Measurements from ENCODE around the gene SPAG16. TPM values are rescaled to one million over a fixed set of nuclear protein-coding genes. Genes with fewer than 3 reads are reported as not detected.

The SPAG16 gene
- total RNA-seq, 2 experiments from 2014 or later: 2.8 to 3.2 TPM

DNA sequence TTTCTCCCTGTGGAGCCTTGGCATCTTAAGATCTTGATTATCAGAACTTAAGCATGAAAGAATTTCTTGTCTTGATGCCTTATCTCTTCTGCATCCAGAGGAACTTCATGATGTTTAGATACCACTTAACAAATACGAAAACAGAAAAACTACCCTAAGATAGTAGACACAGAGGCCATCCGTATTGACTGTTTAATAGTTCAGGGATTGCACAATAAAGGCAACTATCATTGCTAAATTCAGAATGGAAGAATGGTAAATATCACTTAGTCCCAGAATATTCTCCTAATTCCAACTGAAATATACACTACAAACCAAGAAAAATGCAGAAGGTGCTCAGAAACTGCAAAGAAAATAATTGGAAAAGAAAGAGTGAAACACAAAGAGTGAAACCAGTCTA is 912.0 kb downstream of the SPAG16 start:
- H3K27me3 ChIP-seq (ENCODE audit: control insufficient read depth in 1 of 2, insufficient read depth in 2 of 2, low read length in 2 of 2): no peaks in the 10 kb centered on the region
- intact Hi-C loops (cut with DNase I, micrococcal nuclease): no loop called here
- no peaks in the 10 kb centered on the region for H3K9me3 ChIP-seq (ENCODE audit: control insufficient read depth in 1 of 2, insufficient read depth in 1 of 2, low read length in 2 of 2)
- no peak overlapping the region for H3K27ac Mint-ChIP-seq
- H3K36me3 ChIP-seq (ENCODE audit: insufficient read depth, low read length): no peaks in the 10 kb centered on the region
- no peaks in the 10 kb centered on the region for H3K9me3 Mint-ChIP-seq
- ATAC-seq (ENCODE audit: poor library complexity): no peak
- no peaks in the 10 kb centered on the region for H3K4me1 Mint-ChIP-seq (ENCODE audit: low read depth)
- DNase-seq: no peak
- no peak overlapping the region for H3K4me3 ChIP-seq (ENCODE audit: low read length)
- H3K27me3 Mint-ChIP-seq: no peaks in the 10 kb centered on the region
- H3K36me3 Mint-ChIP-seq (ENCODE audit: low read depth): no peaks in the 10 kb centered on the region
- CTCF ChIA-PET: no interaction called here
- H3K4me3 Mint-ChIP-seq: no peak overlapping the region
- POLR2A ChIA-PET: no interaction called here
- TF ChIP-seq, protein P1, sequence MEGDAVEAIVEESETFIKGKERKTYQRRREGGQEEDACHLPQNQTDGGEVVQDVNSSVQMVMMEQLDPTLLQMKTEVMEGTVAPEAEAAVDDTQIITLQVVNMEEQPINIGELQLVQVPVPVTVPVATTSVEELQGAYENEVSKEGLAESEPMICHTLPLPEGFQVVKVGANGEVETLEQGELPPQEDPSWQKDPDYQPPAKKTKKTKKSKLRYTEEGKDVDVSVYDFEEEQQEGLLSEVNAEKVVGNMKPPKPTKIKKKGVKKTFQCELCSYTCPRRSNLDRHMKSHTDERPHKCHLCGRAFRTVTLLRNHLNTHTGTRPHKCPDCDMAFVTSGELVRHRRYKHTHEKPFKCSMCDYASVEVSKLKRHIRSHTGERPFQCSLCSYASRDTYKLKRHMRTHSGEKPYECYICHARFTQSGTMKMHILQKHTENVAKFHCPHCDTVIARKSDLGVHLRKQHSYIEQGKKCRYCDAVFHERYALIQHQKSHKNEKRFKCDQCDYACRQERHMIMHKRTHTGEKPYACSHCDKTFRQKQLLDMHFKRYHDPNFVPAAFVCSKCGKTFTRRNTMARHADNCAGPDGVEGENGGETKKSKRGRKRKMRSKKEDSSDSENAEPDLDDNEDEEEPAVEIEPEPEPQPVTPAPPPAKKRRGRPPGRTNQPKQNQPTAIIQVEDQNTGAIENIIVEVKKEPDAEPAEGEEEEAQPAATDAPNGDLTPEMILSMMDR (IDR thresholded peaks at IDR 0.05): no peak
- H3K4me1 ChIP-seq (ENCODE audit: insufficient read depth, low read length): no peaks in the 10 kb centered on the region
- H3K27ac ChIP-seq (ENCODE audit: low read depth in 1 of 2, low read length in 2 of 2): no peak overlapping the region

DNA sequence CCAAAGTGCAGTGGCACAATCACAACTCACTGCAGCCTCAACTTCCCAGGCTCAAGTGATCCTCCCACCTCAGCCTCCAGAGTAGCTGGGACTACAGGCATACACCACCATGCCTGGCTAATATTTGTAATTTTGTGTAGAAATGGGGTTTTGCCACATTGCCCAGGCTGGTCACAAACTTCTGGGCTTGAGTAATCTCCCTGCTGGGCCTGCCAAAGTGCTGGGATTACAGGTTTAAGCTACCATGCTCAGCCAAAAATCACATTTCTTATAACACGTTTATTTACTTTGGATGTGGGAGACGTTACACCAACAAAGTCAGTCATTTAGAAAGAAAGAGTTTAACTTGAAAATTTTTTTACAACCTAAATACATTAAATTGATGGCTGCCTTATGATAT is 917.6 kb downstream of the SPAG16 start:
- Mint-ChIP-seq H3K9me3 (no peaks in the 10 kb centered on the region), H3K36me3 (ENCODE audit: low read depth) (no peaks in the 10 kb centered on the region), H3K27ac (no peak overlapping the region), H3K4me3 (no peak overlapping the region), H3K27me3 (no peaks in the 10 kb centered on the region), H3K4me1 (ENCODE audit: low read depth) (no peaks in the 10 kb centered on the region)
- no peaks in the 10 kb centered on the region for H3K36me3 ChIP-seq (ENCODE audit: insufficient read depth, low read length)
- no peaks in the 10 kb centered on the region for H3K27me3 ChIP-seq (ENCODE audit: control insufficient read depth in 1 of 2, insufficient read depth in 2 of 2, low read length in 2 of 2)
- ATAC-seq (ENCODE audit: poor library complexity) (no peak), DNase-seq (no peak)
- H3K9me3 ChIP-seq (ENCODE audit: control insufficient read depth in 1 of 2, insufficient read depth in 1 of 2, low read length in 2 of 2): peaks cover 0 to 5% of the 10 kb centered on the region in 2 experiments
- ChIA-PET CTCF (no interaction called here), POLR2A (no interaction called here)
- H3K27ac ChIP-seq (ENCODE audit: low read depth in 1 of 2, low read length in 2 of 2): no peak overlapping the region
- no peak overlapping the region for H3K4me3 ChIP-seq (ENCODE audit: low read length)
- intact Hi-C loops (cut with DNase I, micrococcal nuclease): no loop called here
- no peaks in the 10 kb centered on the region for H3K4me1 ChIP-seq (ENCODE audit: insufficient read depth, low read length)
- TF ChIP-seq, protein P1 (IDR thresholded peaks at IDR 0.05): no peak

DNA sequence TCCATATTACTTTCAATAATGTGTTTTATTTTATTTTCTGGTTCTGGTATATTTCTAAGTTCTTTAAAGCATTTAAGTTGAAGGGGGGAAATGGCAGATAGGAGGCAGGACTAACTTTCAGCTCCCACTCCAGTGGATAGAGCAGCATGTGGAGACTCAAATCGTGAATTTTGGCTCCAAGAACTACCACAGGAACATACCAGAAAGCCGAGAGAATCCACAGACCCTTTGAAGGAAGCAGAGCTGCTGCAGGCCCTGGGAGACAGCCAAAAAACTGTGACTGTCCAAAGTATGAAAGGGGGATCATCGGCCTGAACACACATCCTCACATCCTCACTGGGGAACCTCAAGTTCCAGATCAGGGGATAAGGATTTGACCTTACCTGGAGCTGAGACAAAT is 919.0 kb downstream of the SPAG16 start:
- no peak for DNase-seq
- TF ChIP-seq, protein P1 (IDR thresholded peaks at IDR 0.05): no peak
- Histone ChIP-seq H3K9me3 (ENCODE audit: control insufficient read depth in 1 of 2, insufficient read depth in 1 of 2, low read length in 2 of 2) (peaks cover 0 to 5% of the 10 kb centered on the region in 2 experiments), H3K36me3 (ENCODE audit: insufficient read depth, low read length) (no peaks in the 10 kb centered on the region), H3K27me3 (ENCODE audit: control insufficient read depth in 1 of 2, insufficient read depth in 2 of 2, low read length in 2 of 2) (no peaks in the 10 kb centered on the region), H3K4me3 (ENCODE audit: low read length) (no peak overlapping the region), H3K4me1 (ENCODE audit: insufficient read depth, low read length) (no peaks in the 10 kb centered on the region), H3K27ac (ENCODE audit: low read depth in 1 of 2, low read length in 2 of 2) (no peak overlapping the region)
- Mint-ChIP-seq H3K27ac (no peak overlapping the region), H3K4me3 (no peak overlapping the region), H3K4me1 (ENCODE audit: low read depth) (no peaks in the 10 kb centered on the region), H3K27me3 (no peaks in the 10 kb centered on the region), H3K36me3 (ENCODE audit: low read depth) (no peaks in the 10 kb centered on the region), H3K9me3 (no peaks in the 10 kb centered on the region)
- intact Hi-C loops (cut with DNase I, micrococcal nuclease): no loop called here
- POLR2A ChIA-PET: no interaction called here
- no peak for ATAC-seq (ENCODE audit: poor library complexity)
- CTCF ChIA-PET: no interaction called here
